ENCODE data around the gene PRDM10.

- no peak for TF ChIP-seq CTCF (conservative IDR thresholded peaks at IDR 0.05; ENCODE audit: low read depth, low read length)
- no peak for TF ChIP-seq EZH2 (IDR thresholded peaks at IDR 0.05; ENCODE audit: borderline replicate concordance, low read depth, low read length, poor library complexity, severe bottlenecking)
These were observed 32.7 kb downstream of the PRDM10 start for GRCh38 chr11:129969920-129970319.

Measured in A673 (cell line).